ENCODE results near the gene PRR16.

The PRR16 gene

DNA sequence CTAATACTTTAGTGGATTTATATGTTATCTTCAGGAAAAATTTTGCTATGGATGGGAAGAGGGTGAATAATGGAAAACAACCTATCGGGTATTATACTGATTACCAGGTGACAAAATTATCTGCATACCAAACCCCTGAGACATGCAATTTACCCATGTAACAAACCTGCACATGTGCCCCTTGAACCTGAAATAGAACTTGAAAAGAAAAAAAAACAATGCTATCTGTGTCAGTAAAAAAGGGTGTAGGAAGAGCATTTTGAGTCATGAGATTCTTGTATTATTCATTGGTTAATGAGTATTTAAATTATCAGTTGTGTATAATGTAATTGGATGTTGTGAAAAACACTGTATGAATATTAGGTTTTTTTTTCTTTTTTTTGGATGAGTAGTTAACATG, 75.4 kb downstream of the PRR16 start:
- Histone ChIP-seq H3K4me1 (ENCODE audit: insufficient read depth, low read length, poor library complexity, severe bottlenecking) (no peaks in the 10 kb centered on the region), H3K9me3 (ENCODE audit: insufficient read depth, low read depth, low read length) (no peaks in the 10 kb centered on the region), H3K79me2 (ENCODE audit: insufficient read depth, low read length) (no peaks in the 10 kb centered on the region), H3F3A (ENCODE audit: low read depth) (no peaks in the 10 kb centered on the region), H3K9ac (ENCODE audit: low read depth, low read length, poor library complexity, severe bottlenecking) (no peak overlapping the region), H4K20me1 (ENCODE audit: insufficient read depth, low read length, poor library complexity, severe bottlenecking) (no peaks in the 10 kb centered on the region), H3K4me3 (ENCODE audit: low read length, poor library complexity, severe bottlenecking) (no peak overlapping the region), H3K4me2 (ENCODE audit: low read depth, low read length, poor library complexity, severe bottlenecking) (no peak overlapping the region), H3K27me3 (ENCODE audit: insufficient read depth, low read length, poor library complexity, severe bottlenecking) (no peaks in the 10 kb centered on the region), H2AFZ (ENCODE audit: low read length) (no peak overlapping the region), H3K36me3 (ENCODE audit: insufficient read depth, low read length) (no peaks in the 10 kb centered on the region), H3K9me2 (replicated peaks; ENCODE audit: low read depth, low read length) (no peaks in the 10 kb centered on the region)
- TF ChIP-seq, protein P1, sequence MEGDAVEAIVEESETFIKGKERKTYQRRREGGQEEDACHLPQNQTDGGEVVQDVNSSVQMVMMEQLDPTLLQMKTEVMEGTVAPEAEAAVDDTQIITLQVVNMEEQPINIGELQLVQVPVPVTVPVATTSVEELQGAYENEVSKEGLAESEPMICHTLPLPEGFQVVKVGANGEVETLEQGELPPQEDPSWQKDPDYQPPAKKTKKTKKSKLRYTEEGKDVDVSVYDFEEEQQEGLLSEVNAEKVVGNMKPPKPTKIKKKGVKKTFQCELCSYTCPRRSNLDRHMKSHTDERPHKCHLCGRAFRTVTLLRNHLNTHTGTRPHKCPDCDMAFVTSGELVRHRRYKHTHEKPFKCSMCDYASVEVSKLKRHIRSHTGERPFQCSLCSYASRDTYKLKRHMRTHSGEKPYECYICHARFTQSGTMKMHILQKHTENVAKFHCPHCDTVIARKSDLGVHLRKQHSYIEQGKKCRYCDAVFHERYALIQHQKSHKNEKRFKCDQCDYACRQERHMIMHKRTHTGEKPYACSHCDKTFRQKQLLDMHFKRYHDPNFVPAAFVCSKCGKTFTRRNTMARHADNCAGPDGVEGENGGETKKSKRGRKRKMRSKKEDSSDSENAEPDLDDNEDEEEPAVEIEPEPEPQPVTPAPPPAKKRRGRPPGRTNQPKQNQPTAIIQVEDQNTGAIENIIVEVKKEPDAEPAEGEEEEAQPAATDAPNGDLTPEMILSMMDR (conservative IDR thresholded peaks at IDR 0.05; ENCODE audit: low read length) = no peak
- no peak for TF ChIP-seq EZH2phosphoT487 (IDR thresholded peaks at IDR 0.05; ENCODE audit: borderline replicate concordance)

DNA sequence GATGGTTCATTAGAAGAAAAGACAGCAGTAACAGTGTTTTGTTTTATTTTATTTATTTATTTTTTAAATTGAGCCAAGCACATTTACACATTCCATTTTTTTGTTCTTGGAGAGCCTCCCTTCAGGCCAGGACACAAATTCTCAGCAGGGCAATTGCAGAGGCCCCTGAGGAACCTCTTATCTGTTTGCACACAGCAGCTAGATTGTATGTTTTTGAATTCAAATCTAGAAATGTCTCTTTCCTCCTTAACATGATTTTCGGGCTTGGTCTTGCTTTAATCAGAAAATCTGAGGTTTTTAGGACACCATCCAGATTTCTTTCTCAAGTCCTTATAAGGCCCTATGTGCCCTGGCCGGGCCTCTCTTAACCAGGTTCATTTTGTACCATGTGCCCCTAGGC, 76.0 kb downstream of the PRR16 start:
- Histone ChIP-seq H3K4me3 (ENCODE audit: low read length, poor library complexity, severe bottlenecking) (no peak overlapping the region), H3K36me3 (ENCODE audit: insufficient read depth, low read length) (no peaks in the 10 kb centered on the region), H3K9ac (ENCODE audit: low read depth, low read length, poor library complexity, severe bottlenecking) (no peak overlapping the region), H2AFZ (ENCODE audit: low read length) (no peak overlapping the region), H3K4me1 (ENCODE audit: insufficient read depth, low read length, poor library complexity, severe bottlenecking) (no peaks in the 10 kb centered on the region), H3K27me3 (ENCODE audit: insufficient read depth, low read length, poor library complexity, severe bottlenecking) (no peaks in the 10 kb centered on the region), H3K9me3 (ENCODE audit: insufficient read depth, low read depth, low read length) (no peaks in the 10 kb centered on the region), H4K20me1 (ENCODE audit: insufficient read depth, low read length, poor library complexity, severe bottlenecking) (no peaks in the 10 kb centered on the region), H3K79me2 (ENCODE audit: insufficient read depth, low read length) (no peaks in the 10 kb centered on the region), H3F3A (ENCODE audit: low read depth) (no peaks in the 10 kb centered on the region), H3K9me2 (replicated peaks; ENCODE audit: low read depth, low read length) (no peaks in the 10 kb centered on the region), H3K4me2 (ENCODE audit: low read depth, low read length, poor library complexity, severe bottlenecking) (no peak overlapping the region)
- no peak for TF ChIP-seq EZH2phosphoT487 (IDR thresholded peaks at IDR 0.05; ENCODE audit: borderline replicate concordance)
- TF ChIP-seq, protein P1 (conservative IDR thresholded peaks at IDR 0.05; ENCODE audit: low read length) = no peak

DNA sequence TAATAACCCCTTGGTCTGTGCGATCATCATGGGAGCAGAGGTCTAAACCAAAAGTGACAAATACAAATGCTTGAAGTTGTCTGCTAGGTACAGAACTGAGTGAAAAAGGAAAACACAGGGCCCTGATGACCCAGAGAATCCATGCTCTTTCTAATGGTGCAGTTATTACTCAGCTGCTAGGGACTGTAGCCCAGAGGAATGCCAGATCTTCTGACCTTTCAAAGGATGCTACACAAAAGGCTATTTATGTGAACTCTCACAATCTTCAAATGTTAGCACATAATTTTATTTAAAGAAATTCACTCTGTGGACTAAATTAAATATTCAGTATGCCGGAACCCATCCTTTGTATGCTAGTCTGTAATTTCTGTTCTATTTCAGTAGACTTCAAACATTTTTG, 79.9 kb downstream of the PRR16 start:
- H3F3A ChIP-seq (ENCODE audit: low read depth) = no peaks in the 10 kb centered on the region
- no peak overlapping the region for H3K9ac ChIP-seq (ENCODE audit: low read depth, low read length, poor library complexity, severe bottlenecking)
- no peak overlapping the region for H3K4me2 ChIP-seq (ENCODE audit: low read depth, low read length, poor library complexity, severe bottlenecking)
- no peaks in the 10 kb centered on the region for H3K9me3 ChIP-seq (ENCODE audit: insufficient read depth, low read depth, low read length)
- no peaks in the 10 kb centered on the region for H3K36me3 ChIP-seq (ENCODE audit: insufficient read depth, low read length)
- TF ChIP-seq EZH2phosphoT487 (IDR thresholded peaks at IDR 0.05; ENCODE audit: borderline replicate concordance) = no peak
- TF ChIP-seq, protein P1 (conservative IDR thresholded peaks at IDR 0.05; ENCODE audit: low read length) = no peak
- H4K20me1 ChIP-seq (ENCODE audit: insufficient read depth, low read length, poor library complexity, severe bottlenecking) = no peaks in the 10 kb centered on the region
- no peaks in the 10 kb centered on the region for H3K79me2 ChIP-seq (ENCODE audit: insufficient read depth, low read length)
- no peak overlapping the region for H2AFZ ChIP-seq (ENCODE audit: low read length)
- no peaks in the 10 kb centered on the region for H3K27me3 ChIP-seq (ENCODE audit: insufficient read depth, low read length, poor library complexity, severe bottlenecking)
- no peaks in the 10 kb centered on the region for H3K4me1 ChIP-seq (ENCODE audit: insufficient read depth, low read length, poor library complexity, severe bottlenecking)
- H3K4me3 ChIP-seq (ENCODE audit: low read length, poor library complexity, severe bottlenecking) = no peak overlapping the region
- H3K9me2 ChIP-seq (replicated peaks; ENCODE audit: low read depth, low read length) = no peaks in the 10 kb centered on the region

Data from Loucy (cell line).